ENCODE results near the gene SRSF2. TPM values are rescaled to one million over a fixed set of nuclear protein-coding genes. Genes with fewer than 3 reads are reported as not detected.

Gene SRSF2
- total and polyA plus RNA-seq, 2 donors = 225 to 245 TPM

Other genes starting within 250 kb of the SRSF2 start
- gene RHBDF2, start 235.9 kb downstream of the SRSF2 start, total RNA-seq = 5.9 TPM
- gene RHBDF2, start 235.9 kb downstream of the SRSF2 start, polyA plus RNA-seq = 20.6 TPM
- 1.6 TPM for gene CYGB, start 199.6 kb downstream of the SRSF2 start, total RNA-seq
- 12.1 TPM for gene CYGB, start 199.6 kb downstream of the SRSF2 start, polyA plus RNA-seq
- 0.47 TPM for gene PRCD, start 197.3 kb downstream of the SRSF2 start, total RNA-seq
- 16.8 TPM for gene PRCD, start 197.3 kb downstream of the SRSF2 start, polyA plus RNA-seq
- 0.76 TPM for gene ST6GALNAC2, start 151.5 kb downstream of the SRSF2 start, total RNA-seq
- gene ST6GALNAC2, start 151.5 kb downstream of the SRSF2 start, polyA plus RNA-seq = 4.3 TPM
- 1.4 TPM for gene ST6GALNAC1, start 93.6 kb downstream of the SRSF2 start, total RNA-seq
- gene ST6GALNAC1, start 93.6 kb downstream of the SRSF2 start, polyA plus RNA-seq = 1.6 TPM
- gene MXRA7, start 26.4 kb downstream of the SRSF2 start, total RNA-seq = 24.6 TPM
- gene MXRA7, start 26.4 kb downstream of the SRSF2 start, polyA plus RNA-seq = 47.1 TPM
- 14.4 TPM for gene JMJD6, start 10.7 kb downstream of the SRSF2 start, total RNA-seq
- gene JMJD6, start 10.7 kb downstream of the SRSF2 start, polyA plus RNA-seq = 31.9 TPM
- 38.3 TPM for gene METTL23, start 10.5 kb downstream of the SRSF2 start, total RNA-seq
- 70.1 TPM for gene METTL23, start 10.5 kb downstream of the SRSF2 start, polyA plus RNA-seq
- 16.8 TPM for gene MFSD11, start 788 bp upstream of the SRSF2 start, total RNA-seq
- gene MFSD11, start 788 bp upstream of the SRSF2 start, polyA plus RNA-seq = 17.3 TPM
- gene MGAT5B, start 131.1 kb upstream of the SRSF2 start, total RNA-seq = 0.09 TPM
- 1.0 TPM for gene MGAT5B, start 131.1 kb upstream of the SRSF2 start, polyA plus RNA-seq

All from thymus (tissue), 2 donors.